Embryonic facial prominence (tissue), 1 donor: ENCODE measurements around the gene ATXN3.

Experiments
- DNase-seq: peaks from one replicate; pipeline ENCODE4 v3.0.0-alpha.2; 2016; ENCODE audit errors: extremely low spot score

ATXN3 gene

DNA sequence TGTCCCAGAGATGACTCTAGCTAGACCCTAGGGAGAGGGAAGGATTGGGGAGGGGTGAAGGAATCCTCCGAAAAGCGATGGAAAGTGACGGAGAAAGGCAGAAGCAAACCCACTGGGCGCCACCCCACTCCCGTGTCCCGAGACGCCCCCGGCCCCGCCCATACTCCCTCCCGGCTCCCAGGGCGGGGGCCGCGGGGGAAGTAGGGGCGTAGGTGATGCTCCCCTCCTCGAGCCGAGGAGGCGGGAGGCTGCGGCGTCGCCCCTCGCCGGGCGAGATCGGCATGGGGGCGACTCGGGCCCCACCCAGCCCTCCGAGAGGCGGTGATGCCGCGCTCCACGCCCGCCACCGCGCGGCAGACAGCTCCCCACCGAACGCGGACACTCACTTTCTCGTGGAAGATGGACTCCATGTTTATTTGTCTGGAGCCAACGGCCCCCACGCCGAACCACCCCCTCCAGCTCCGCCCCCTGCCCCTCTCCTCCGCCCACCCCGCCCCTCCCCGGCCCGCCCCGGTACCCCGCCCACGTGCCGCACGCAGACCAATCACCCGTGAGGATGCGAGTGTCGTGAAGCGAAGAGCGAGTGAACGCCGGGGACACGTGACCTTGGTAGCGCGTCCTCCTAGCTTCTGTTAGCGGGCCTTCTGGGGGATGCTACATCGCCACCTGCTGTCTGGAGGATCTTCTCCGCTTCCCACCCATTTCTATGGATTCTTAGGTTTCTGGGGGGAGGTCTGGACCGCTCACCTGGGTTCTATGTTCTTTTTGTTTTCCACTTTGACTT is at the start of gene ATXN3:
TSS of gene ATXN3 (minus strand) at position 440 of the 784 bp plus-strand sequence. CDS start at position 410, 30 bp downstream.
- peak; percentile 98 for DNase-seq

DNA sequence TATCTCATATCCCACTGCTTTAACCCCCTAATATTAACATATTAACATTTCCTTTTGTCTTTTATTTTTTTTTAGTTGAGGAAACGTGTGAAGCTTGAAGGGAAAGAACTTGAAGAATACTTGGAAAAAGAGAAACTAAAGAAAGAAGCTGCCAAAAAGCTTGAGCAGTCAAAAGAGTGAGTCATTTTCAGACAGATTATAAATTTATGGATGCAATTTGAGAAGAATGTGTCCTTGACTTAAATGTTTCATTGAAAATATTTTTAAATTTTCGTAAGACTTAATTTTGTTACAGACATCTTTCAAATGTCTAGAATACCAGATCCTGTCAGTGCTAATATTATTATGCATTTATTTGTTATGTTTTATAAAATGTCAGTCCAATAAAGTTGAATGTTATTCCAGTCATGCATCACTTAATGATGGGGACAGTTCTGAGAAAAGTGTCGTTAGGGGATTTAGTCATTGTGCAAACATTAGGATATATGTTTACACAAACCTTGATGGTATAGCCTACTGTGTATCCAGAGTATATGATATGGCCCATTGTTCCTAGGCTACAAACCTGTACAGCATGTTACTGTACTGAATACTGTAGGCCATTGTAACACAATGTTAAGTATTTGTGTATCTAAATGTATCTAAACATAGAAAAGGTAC is 48.0 kb upstream of the ATXN3 start:
- DNase-seq: no peak

DNA sequence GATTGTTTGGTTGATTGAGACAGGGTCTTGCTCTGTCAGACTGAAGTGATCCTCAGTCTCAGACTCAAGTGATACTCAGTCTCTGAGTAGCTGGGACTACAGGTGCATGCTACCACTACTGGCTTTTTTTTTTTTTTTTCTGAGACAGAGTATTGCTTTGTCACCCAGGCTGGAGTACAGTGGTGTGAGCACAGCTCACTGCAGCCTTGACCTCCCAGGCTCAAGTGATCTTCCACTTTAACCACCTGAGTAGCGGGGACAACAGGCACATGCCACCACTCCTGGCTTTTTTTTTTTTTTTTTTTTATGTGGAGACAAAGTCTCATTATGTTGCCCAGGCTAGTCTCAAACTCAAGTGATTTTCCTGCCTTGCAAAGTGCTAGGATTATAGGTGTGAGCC is 47.2 kb upstream of the ATXN3 start:
- no peak for DNase-seq

DNA sequence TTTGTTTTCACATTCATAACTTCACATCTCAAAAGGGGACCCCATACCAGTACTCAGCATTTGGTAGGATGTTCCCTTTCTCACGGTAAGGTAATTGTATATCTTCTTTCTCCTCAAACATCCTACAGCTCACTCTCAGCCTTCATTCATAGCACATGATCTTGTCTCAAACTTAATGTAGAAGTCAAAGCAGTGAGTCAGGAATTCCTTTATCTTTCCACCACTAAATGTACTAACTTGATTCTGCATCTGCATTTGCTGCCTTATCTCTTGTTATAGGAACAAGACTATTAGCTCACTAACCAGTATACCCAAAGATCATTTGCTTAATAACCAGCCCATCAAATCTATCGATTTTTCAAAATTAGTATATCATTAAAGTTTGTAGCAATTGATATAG is 38.3 kb upstream of the ATXN3 start:
- DNase-seq: no peak

DNA sequence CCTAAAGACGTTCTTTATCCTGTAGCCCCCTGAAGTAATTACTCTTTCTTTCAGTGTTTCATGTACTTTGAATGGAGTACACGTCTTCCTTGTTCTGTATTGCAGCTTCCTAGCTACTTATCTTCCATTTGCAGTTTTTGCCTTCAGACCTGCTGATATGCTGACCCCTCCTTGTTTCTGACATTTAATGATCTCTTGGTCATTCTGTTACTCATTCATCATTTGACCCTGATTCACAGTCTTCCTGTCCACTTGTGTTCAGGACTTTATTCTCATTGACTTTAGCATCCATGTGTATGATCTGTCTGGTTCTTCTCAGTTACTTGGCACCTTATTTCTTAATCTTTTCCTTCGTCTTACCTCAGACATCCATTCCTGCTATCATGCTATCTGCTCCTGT is 37.6 kb upstream of the ATXN3 start:
- no peak for DNase-seq

DNA sequence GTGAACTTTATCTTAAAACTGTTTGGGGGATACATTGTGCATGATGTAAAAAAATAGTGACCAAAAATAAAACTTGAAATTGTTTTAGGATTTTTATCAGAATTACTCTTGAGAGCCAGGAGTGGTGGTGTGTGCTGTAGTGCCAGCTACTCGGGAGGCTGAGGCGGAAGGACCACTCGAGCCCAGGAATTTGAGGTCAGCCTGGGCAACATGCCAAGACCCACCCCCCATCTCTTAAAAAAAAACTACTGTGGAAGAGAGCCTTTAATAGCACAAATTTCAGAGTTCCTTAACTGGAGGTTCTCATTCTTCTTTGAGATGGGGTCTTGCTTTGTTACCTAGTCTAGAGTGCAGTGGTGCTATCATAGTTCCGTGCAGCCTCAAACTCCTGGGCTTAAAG is 36.9 kb upstream of the ATXN3 start:
- no peak for DNase-seq

DNA sequence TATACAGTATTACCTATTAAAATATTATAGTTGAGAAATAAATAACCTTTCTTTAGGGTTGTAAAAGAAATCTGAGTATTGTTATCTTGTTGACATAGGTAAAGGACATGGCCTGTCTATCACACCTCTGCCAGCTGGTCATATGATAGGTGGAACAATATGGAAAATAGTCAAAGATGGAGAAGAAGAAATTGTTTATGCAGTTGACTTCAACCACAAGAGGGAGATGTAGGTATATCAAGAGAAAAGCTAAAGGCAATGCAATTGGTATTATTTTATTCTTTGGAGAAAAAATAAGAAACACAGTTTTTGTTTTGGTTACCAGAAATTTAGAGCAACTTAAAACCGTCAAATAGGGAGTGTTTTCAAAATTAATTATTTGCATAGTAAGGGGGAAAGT is 28.9 kb upstream of the ATXN3 start:
- peak; percentile 64 for DNase-seq

DNA sequence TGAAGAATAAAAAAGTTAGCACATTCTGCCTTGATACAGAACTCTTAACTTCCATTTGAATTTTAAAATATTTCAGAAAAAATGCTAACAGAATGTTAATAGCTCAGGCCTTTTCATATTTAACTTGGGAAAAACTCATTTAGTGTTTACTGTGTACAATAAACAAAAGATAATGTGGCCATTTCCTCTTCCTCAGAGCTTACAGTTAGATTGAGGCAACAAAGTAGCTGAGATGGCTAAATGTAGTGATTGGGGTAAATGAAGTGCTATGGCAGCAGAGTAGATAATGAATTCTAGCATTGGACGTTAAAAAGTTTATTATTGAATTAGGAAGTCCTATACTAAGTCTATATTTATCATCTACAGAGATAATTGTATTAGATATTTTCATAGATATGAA is 28.1 kb upstream of the ATXN3 start:
- DNase-seq: no peak

DNA sequence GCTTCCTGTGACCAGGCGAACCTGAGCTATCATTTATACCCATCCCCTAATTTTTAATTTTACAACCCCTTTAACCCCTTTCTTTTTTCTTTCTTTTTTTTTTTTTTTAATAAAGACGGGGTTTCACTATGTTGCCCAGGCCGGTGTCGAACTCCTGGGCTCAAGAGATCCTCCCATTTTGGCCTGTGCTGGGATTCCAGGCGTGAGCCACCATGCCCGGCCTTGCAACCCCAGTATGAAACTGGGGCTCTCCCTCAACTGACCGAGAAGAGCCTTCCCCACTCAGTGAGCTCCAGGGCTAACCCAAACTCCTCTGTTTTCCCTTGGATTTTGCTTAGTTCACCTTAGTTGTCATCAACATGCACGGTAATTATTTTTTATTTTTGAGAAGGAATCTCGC is 16.4 kb upstream of the ATXN3 start:
- no peak for DNase-seq

DNA sequence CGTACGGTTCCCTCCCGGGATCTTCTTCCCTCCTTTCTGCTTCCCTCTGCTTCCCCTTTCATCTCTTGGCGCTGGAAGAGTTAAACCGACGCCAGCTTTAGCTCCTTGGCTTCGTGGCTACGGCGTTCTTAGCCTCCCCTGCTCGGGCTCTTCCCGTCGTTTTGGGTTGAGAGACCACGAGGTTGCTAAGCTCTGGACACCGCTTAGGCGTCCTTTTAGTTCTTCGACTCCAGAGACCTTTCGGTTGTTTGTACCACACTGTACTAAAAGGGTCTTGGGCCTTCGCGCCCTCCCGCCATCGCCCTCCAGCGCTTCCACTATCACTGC is 15.9 kb upstream of the ATXN3 start:
- peak; percentile 41 for DNase-seq

DNA sequence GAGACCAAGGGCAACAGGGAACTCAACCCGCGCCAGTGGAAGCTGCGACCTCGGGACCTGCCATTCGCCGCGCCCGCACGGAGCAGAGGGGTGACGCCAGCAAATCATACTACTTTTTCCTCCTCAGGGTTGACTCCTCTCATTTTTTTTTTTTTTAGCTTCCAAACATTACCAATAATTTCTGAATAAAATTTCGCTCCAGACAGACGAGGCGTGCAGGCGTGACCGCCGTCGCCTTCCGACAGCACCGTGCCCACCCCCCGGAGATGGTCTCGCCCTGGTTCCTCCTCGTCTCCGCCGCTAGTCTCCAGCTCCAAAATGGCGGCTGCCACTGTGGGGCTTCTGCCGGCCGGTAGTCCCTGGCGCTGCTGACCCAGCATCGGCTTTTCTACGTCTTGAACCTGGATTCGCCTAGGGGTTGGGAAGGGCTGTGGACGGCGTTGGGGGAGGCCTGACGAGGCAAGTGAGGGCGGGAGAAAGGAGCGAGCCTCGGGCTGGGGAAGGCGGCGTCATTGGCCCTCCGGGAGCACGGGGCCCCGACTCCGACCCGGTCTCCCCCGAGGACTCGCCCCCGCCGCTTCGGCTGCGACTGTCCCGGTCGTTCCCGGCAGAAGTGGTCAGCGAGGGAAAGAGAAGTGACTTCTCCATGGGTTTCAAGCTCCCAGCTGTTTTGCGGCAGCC is 15.4 kb upstream of the ATXN3 start, which contains the start of the genes CPSF2 and NDUFB1:
TSS of gene CPSF2 (plus strand) at position 300 of the 681 bp plus-strand sequence. CDS start 9,016 bp downstream, outside the sequence.
TSS of gene NDUFB1 (minus strand) at position 37 of the 681 bp plus-strand sequence. CDS start 4,069 bp downstream, outside the sequence.
- DNase-seq: peak; percentile 70

DNA sequence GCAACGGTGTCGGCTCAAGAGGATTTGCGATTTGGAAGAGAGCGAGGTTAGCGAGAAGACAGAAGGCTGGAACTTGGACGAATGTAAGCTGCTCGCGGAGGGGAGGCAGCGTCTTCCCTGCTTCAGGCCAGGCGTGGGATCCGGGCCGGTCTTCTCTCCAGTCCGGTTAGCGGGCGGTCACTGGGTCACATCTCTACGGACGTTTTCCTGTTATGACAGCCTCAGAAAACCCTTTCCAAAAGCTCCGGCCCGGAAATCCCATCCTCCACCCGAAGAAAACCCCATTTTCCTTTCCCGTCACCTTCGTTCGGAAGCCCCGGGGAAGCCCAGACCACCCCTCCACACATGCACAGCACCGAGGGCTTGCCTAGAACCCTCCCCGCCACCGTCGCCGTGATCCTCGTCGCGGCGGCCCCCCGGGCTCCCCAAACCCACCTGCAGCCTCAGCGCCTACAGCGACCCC is 14.9 kb upstream of the ATXN3 start:
- DNase-seq: no peak

DNA sequence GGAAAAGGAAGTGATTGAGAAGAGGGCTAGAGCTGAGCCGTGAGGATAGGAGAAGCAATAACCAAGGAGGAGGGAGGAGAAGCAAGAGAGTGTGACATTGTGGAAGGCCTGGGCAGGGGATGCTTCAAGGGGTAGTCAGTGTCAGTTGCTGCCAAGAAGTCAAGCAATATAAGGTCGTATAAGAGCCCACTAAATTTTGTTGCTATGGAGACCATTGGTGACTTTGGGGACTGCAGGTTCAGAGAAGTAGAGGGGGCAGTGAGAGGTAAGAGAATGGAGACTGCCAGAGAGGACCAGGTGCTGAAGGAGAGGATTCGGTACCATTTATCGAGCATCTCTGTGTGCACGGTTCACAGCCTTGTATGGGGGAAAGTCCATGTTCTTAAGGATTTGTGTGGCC is 3.1 kb upstream of the ATXN3 start:
- DNase-seq: no peak

DNA sequence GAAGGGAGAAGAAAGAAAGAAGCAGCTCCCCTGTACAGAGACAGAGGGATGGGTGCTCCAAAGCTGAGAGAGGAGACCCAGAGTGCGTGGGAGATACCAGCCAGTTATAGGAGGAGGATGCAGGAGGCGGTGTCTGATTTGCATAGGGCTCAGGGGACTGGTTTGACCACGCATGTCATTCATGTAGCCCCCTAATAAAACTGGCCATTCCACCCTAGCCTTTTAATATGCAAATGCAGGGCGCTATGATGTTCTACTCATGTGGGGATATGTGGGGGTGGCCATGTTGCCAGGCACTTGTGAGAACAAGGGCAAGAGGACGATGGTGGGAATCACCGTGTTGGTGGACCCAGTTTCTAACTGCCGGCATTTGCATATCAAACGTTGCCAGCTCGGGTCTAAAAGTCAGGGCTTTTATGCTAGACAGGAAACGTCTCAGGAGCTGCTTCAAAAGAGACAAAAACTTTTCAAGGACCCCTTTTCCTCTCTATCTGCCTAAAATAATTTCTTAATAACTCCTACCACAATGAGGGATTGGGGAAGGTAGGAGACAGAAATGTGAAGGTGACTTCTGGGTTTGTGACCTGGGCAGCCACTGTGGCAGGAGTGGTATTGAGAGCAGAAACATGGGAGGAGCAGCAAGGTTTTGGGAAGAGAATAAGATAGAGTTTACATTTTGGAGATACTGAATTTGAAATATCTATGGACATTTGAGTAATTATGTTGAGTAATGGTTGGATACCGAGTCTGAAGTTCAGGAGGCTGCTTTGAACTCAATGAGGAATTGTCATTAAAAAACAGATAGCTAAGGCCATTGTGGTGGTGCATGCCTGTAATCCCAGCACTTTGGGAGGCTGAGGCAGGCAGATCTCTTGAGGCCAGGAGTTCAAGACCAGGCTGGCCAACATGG is 2.2 kb upstream of the ATXN3 start:
- DNase-seq: no peak

DNA sequence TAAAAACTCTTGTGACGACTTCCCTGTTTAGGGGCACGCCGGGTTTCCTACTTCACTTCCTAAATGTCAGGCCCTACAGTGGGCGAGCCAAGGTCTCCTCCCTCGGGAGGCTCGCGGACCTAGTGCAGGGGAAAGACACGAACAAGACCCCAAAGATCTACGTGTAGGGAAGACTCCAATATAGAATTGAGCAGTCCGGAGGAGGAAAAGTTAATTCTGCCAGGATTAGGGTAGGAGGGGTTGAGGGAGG is 564 bp downstream of the ATXN3 start:
- no peak for DNase-seq

DNA sequence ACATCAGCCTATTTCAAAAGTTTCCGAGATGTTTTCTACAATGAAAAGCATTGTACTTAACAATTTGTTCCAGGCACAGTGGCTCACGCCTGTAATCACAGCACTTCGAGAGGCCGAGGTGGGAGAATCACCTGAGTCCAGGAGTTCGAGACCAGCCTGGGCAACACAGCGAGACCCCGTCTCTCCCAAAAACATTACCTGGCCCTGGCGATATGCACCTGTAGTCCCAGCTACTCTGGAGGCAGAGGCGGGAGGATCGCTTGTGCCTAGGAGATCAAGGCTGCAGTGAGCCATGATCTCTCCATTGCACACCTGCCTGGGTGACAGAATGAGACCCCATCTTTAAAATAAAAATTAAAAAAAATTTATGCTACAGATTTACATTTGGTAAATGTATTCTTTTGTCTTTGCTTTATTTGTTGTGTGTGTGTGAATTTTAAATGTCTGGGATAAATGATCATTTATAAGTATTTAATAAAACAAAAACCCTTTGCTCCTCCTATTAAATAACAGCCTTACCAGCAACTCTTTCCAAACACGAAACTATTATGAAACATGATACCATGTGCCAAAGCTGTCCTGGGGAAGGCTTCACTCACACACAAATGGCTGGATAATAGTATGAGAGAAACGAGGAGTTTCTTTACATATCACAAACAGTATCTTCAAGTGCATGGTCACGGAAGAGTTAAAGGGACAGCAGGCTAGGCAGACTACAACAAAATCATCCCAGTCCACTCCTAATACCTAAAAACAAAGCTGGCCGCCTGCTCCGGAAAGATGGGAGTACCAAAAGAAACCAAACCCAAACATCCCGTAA is 1.1 kb downstream of the ATXN3 start:
- DNase-seq: no peak

DNA sequence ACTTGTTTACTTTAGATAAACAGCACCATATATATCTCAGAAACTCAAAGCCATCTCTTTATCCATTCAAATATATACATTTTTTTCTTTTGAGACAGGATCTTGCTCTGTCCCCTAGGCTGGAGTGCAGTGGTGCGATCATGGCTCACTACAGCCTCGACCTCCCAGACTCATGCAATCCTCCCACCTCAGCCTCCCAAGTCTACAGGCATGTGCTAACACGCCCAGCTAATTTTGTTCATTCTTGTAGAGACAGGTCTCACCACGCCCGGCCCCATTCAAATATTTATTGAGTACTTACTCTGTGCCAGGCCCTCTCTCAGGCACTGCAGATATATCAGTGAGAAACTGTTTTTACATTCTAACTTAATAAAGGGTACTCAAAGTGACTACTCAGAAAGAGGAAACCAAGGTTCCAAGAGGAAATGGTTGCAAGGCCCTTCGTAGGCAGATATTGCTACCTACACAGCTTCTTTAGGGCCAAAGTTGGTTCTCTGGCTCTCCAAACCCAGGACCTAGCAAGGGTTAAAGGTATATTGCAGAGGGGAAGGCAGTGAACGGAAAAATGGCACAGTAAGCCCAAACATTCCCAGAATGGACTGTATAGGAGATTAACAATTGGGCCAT is 2.9 kb downstream of the ATXN3 start:
- DNase-seq: no peak

DNA sequence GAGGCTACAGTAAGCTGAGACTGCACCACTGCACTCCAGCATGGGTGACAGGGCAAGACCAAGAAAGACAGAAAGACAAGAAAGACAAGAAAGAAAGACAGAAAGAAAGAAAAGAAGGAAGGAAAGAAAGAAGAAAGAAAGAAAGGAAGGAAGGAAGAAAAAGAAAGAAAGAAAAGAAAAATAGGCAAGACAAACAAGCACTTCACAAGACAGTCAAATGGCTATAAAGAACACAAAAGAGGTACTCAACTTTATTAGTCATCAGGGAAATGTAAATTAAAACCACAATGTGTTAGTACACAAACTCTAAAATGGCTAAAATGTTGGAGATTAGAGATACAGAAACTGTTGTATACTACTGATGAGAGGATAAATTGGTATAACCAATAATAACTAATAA is 6.6 kb downstream of the ATXN3 start:
- DNase-seq: no peak

DNA sequence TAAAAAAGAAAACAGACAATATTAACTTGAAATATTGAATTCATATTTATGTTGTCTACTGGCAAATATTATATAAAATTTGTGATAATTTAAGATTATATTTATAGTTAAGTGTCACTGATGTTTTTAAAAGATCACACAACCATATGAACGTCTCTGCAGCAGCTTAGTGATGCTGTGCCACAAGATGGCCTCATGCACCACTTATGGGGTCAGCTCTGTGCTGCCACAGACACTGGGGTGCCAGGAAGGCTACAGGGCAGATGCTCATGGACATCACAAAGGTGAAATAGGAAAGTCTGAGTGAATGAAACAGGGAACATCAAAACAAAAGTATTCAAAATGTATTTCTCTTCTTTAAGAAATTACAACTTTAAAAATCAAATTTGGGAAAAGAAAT is 13.1 kb downstream of the ATXN3 start:
- DNase-seq: no peak

DNA sequence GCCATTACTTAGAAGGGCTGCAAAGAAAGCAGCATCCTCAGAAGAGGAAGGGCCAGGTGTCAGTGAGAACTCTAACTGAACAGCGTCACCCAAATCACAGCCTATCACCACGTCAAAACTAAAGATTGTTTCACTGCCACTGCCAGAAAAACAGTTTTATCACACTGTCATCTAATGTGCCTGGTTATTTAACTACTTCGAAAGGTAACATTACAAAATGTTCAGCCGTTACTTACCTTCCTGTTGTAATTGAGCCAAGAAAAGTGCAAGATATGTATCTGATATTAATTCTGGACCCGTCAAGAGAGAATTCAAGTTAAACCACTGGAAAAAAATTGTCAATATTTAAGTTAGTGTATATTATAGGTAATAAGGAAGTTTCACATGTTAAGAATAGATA is 17.9 kb downstream of the ATXN3 start:
- no peak for DNase-seq

DNA sequence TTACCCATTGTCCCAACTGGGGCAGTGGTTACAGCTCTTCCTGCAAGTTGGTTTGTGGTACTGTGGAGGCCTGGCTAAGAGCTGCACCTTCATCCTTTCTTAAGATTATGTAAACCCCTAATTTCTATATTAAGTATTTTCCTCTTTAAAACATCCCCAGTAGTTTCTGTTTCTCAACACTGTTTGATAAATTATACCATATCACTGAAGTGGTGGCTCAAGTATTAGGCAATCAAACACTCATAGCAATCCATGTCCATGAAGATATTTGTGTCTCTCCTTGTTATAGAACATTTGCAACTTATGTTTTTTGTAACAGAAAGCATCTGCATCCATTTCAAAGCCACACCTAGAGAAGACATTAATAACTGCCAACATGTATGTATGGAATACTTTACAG is 31.8 kb downstream of the ATXN3 start:
- DNase-seq: no peak
